NCI-H524 (cell line): ENCODE measurements around the gene CABCOCO1.

Source experiments
- DNase-seq, 2 experiments: peaks; one replicate each; lab custom pipeline; 2025; lab: John Stamatoyannopoulos, UW

The CABCOCO1 gene

GRCh38 chr10:61784354-61785133 is 121.8 kb downstream of the CABCOCO1 start:
- DNase-seq: no peak

GRCh38 chr10:61785473-61786105 is 122.9 kb downstream of the CABCOCO1 start:
- DNase-seq: no peak

- DNase-seq: no peak
These were observed 124.0 kb downstream of the CABCOCO1 start for GRCh38 chr10:61786728-61787127.

GRCh38 chr10:61787170-61787569 is 124.4 kb downstream of the CABCOCO1 start:
- no peak for DNase-seq

- no peak for DNase-seq
These were observed 126.3 kb downstream of the CABCOCO1 start for GRCh38 chr10:61789031-61789430.

GRCh38 chr10:61791216-61791615 is 128.5 kb downstream of the CABCOCO1 start:
- DNase-seq: no peak

- no peak for DNase-seq
These were observed 129.5 kb downstream of the CABCOCO1 start for GRCh38 chr10:61792097-61792716.

- no peak for DNase-seq
These were observed 130.2 kb downstream of the CABCOCO1 start for GRCh38 chr10:61792921-61793320.

GRCh38 chr10:61793760-61794703 is 131.3 kb downstream of the CABCOCO1 start:
- DNase-seq: peak; percentile 65 to 88

- DNase-seq: no peak
These were observed 132.4 kb downstream of the CABCOCO1 start for GRCh38 chr10:61795147-61795546.

GRCh38 chr10:61795551-61795950 is 132.8 kb downstream of the CABCOCO1 start:
- DNase-seq: no peak

- no peak for DNase-seq
These were observed 134.1 kb downstream of the CABCOCO1 start for GRCh38 chr10:61796785-61797184.

GRCh38 chr10:61797304-61798153 is 134.8 kb downstream of the CABCOCO1 start:
- no peak for DNase-seq

- no peak for DNase-seq
These were observed 136.0 kb downstream of the CABCOCO1 start for GRCh38 chr10:61798713-61799112.

GRCh38 chr10:61801484-61801883 is 138.8 kb downstream of the CABCOCO1 start:
- DNase-seq: no peak

GRCh38 chr10:61803269-61803668 is 140.5 kb downstream of the CABCOCO1 start:
- DNase-seq: no peak

- DNase-seq: no peak
These were observed 141.7 kb downstream of the CABCOCO1 start for GRCh38 chr10:61804414-61804813.

GRCh38 chr10:61805091-61805490 is 142.4 kb downstream of the CABCOCO1 start:
- DNase-seq: no peak

GRCh38 chr10:61810263-61810662 is 147.5 kb downstream of the CABCOCO1 start:
- no peak for DNase-seq

GRCh38 chr10:61812052-61812721 is 149.5 kb downstream of the CABCOCO1 start:
- no peak for DNase-seq
